H9 (cell line): ENCODE results near the gene TRHDE. TPM values are rescaled to one million over a fixed set of nuclear protein-coding genes. Genes with fewer than 3 reads are reported as not detected.

ENCODE experiments used
- DNase-seq: peaks from one replicate; pipeline ENCODE4 v3.0.0-alpha.2; 2017
- H2AFZ ChIP-seq: one replicate; pipeline ENCODE4 v1.6.1; 2013; ENCODE audit warnings: mild to moderate bottlenecking, low read length, control low read depth, moderate library complexity
- H2AK5ac ChIP-seq: 2 replicates; pipeline ENCODE4 v1.6.1; 2013; ENCODE audit warnings: low read length, control low read depth, mixed read lengths; ENCODE audit not compliant: insufficient read length
- H2BK120ac ChIP-seq: one replicate; pipeline ENCODE4 v1.6.1; 2013; ENCODE audit warnings: low read depth, mild to moderate bottlenecking, low read length, control low read depth, inconsistent platforms; ENCODE audit not compliant: poor library complexity, severe bottlenecking
- H2BK12ac ChIP-seq: 2 replicates; pipeline ENCODE4 v1.6.1; 2013; ENCODE audit warnings: low read length, control low read depth, mixed read lengths, low read depth; ENCODE audit not compliant: insufficient read length
- H2BK15ac ChIP-seq: 2 replicates; pipeline ENCODE4 v1.6.1; 2013; ENCODE audit warnings: low read depth, low read length, control low read depth
- H2BK20ac ChIP-seq: one replicate; pipeline ENCODE4 v1.6.1; 2013; ENCODE audit warnings: low read depth, mild to moderate bottlenecking, low read length, control low read depth, inconsistent platforms; ENCODE audit not compliant: poor library complexity, severe bottlenecking
- H2BK5ac ChIP-seq: 2 replicates; pipeline ENCODE4 v1.6.1; 2013; ENCODE audit warnings: low read length, control low read depth, mixed read lengths; ENCODE audit not compliant: insufficient read length
- H3K14ac ChIP-seq: 2 replicates; pipeline ENCODE4 v1.6.1; 2013; ENCODE audit warnings: low read length, control low read depth; ENCODE audit not compliant: insufficient read depth
- H3K18ac ChIP-seq: 2 replicates; pipeline ENCODE4 v1.6.1; 2013; ENCODE audit warnings: low read depth, mild to moderate bottlenecking, mixed read lengths, low read length, control low read depth; ENCODE audit not compliant: insufficient read length
- H3K23ac ChIP-seq: 2 replicates; pipeline ENCODE4 v1.6.1; 2013; ENCODE audit warnings: low read length, control low read depth, mixed read lengths, low read depth; ENCODE audit not compliant: insufficient read length
- H3K23me2 ChIP-seq: 2 replicates; pipeline ENCODE4 v1.6.1; 2013; ENCODE audit warnings: low read depth, mild to moderate bottlenecking, mixed read lengths, low read length, control low read depth; ENCODE audit not compliant: insufficient read length, poor library complexity, severe bottlenecking
- H3K27ac ChIP-seq: 2 replicates; pipeline ENCODE4 v1.5.1; 2013; ENCODE audit warnings: low read length, control low read depth, mixed read lengths, low read depth; ENCODE audit not compliant: insufficient read length
- H3K27me3 ChIP-seq: 2 replicates; pipeline ENCODE4 v1.6.1; 2013; ENCODE audit warnings: low read length, control low read depth, inconsistent platforms; ENCODE audit not compliant: insufficient read depth
- H3K4ac ChIP-seq: 2 replicates; pipeline ENCODE4 v1.6.1; 2013; ENCODE audit warnings: low read depth, mild to moderate bottlenecking, control low read depth, inconsistent platforms, low read length, moderate library complexity
- H3K4me1 ChIP-seq: 2 replicates; pipeline ENCODE4 v1.6.1; 2013; ENCODE audit warnings: low read length, control low read depth, inconsistent platforms; ENCODE audit not compliant: insufficient read depth
- H3K4me2 ChIP-seq: 2 replicates; pipeline ENCODE4 v1.6.1; 2013; ENCODE audit warnings: low read length, control low read depth, mixed read lengths; ENCODE audit not compliant: insufficient read length, insufficient read depth
- H3K56ac ChIP-seq: 2 replicates; pipeline ENCODE4 v1.6.1; 2013; ENCODE audit warnings: low read depth, mild to moderate bottlenecking, mixed read lengths, low read length, control low read depth; ENCODE audit not compliant: insufficient read length
- H3K79me1 ChIP-seq: 2 replicates; pipeline ENCODE4 v1.6.1; 2013; ENCODE audit warnings: low read depth, mild to moderate bottlenecking, moderate library complexity, low read length, control low read depth, inconsistent platforms; ENCODE audit not compliant: insufficient read depth, poor library complexity, severe bottlenecking
- H3K79me2 ChIP-seq: 2 replicates; pipeline ENCODE4 v1.6.1; 2013; ENCODE audit warnings: low read length, control low read depth, inconsistent platforms; ENCODE audit not compliant: insufficient read depth
- H3K9ac ChIP-seq: 2 replicates; pipeline ENCODE4 v1.6.1; 2013; ENCODE audit warnings: low read length, control low read depth, mixed read lengths; ENCODE audit not compliant: insufficient read length; ENCODE audit errors: extremely low read depth
- H3K9me3 ChIP-seq: one replicate; pipeline ENCODE4 v1.6.1; 2013; ENCODE audit warnings: low read depth, low read length, inconsistent platforms; ENCODE audit not compliant: control insufficient read depth
- H3T11ph ChIP-seq: one replicate; pipeline ENCODE4 v1.6.1; 2013; ENCODE audit warnings: mild to moderate bottlenecking, low read length, control low read depth, inconsistent platforms
- H4K20me1 ChIP-seq: one replicate; pipeline ENCODE4 v1.6.1; 2013; ENCODE audit not compliant: control insufficient read depth, insufficient read length, insufficient read depth
- H4K5ac ChIP-seq: 2 replicates; pipeline ENCODE4 v1.6.1; 2013; ENCODE audit warnings: low read depth, mild to moderate bottlenecking, mixed read lengths, low read length, control low read depth; ENCODE audit not compliant: insufficient read length
- H4K8ac ChIP-seq: replicated peaks from 2 replicates; pipeline ENCODE4 v1.6.1; 2013; ENCODE audit warnings: low read length, control low read depth, mixed read lengths, low read depth; ENCODE audit not compliant: insufficient read length
- H4K91ac ChIP-seq: 2 replicates; pipeline ENCODE4 v1.6.1; 2013; ENCODE audit warnings: low read depth, mild to moderate bottlenecking, moderate library complexity, mixed read lengths, low read length, control low read depth; ENCODE audit not compliant: insufficient read length
- H3K27ac Mint-ChIP-seq, 3 experiments: 2 replicates in 2 of 3; 3 replicates in 1 of 3; pipeline ENCODE4 v1.8.0; 2020 to 2021; ENCODE audit warnings: mixed read lengths in 3 of 3, mild to moderate bottlenecking in 1 of 3, moderate library complexity in 1 of 3
- H3K27me3 Mint-ChIP-seq: 2 replicates; pipeline ENCODE4 v1.8.0; 2021; ENCODE audit warnings: low read depth, mild to moderate bottlenecking, moderate library complexity, mixed read lengths
- H3K36me3 Mint-ChIP-seq, 3 experiments: 2 replicates in 2 of 3; 3 replicates in 1 of 3; pipeline ENCODE4 v1.8.0; 2020 to 2021; ENCODE audit warnings: low read depth in 3 of 3, mixed read lengths in 3 of 3; ENCODE audit not compliant: insufficient read depth in 1 of 3
- H3K4me1 Mint-ChIP-seq, 2 experiments: 2 replicates each; pipeline ENCODE4 v1.8.0; 2020; ENCODE audit warnings: mixed read lengths in 2 of 2
- H3K4me3 Mint-ChIP-seq, 2 experiments: 2 replicates in 1 of 2; 3 replicates in 1 of 2; pipeline ENCODE4 v1.8.0; 2020 to 2021; ENCODE audit warnings: mild to moderate bottlenecking in 2 of 2, mixed read lengths in 2 of 2, moderate library complexity in 1 of 2
- H3K9me3 Mint-ChIP-seq, 2 experiments: 2 replicates in 1 of 2; 3 replicates in 1 of 2; pipeline ENCODE4 v1.8.0; 2020; ENCODE audit warnings: mild to moderate bottlenecking in 2 of 2, mixed read lengths in 2 of 2, moderate library complexity in 1 of 2
- CTCF ChIP-seq: fragments of 200-600 bp; sonication (generic); conservative IDR thresholded peaks from 3 replicates; pipeline ENCODE4 v1.8.0; 2021; ENCODE audit warnings: antibody characterized with exemption, mild to moderate bottlenecking
- WGBS: extraction: QIAGEN DNeasy Blood & Tissue Kit; methylation state at CpG from one replicate; pipeline ENCODE4 v1.1.7; 2013; ENCODE audit warnings: missing lambda C conversion rate, low lambda C conversion rate, mixed read lengths; ENCODE audit not compliant: insufficient read length; ENCODE audit errors: extremely low coverage; 5-methylcytosine and 5-hydroxymethylcytosine counted together
- total RNA-seq: library from RNA; stranded (reverse); gene quantifications from 2 replicates; pipeline ENCODE4 v1.2.1, GENCODE V29; 2021

The TRHDE gene
- total RNA-seq, 1 experiment from 2014 or later, result 1.0 TPM

- no peak overlapping the region for H3K14ac ChIP-seq
- no peak overlapping the region for H2AFZ ChIP-seq
- H2BK120ac ChIP-seq, result no peak overlapping the region
- H3K18ac ChIP-seq, result no peak overlapping the region
- no peak overlapping the region for H4K8ac ChIP-seq
- H3K23ac ChIP-seq, result no peak overlapping the region
- no peak overlapping the region for H3T11ph ChIP-seq
- no peak overlapping the region for H2AK5ac ChIP-seq
- H3K4me2 ChIP-seq, result no peak overlapping the region
- no CpG with 5 or more reads among the region's 2 CpGs for WGBS
- no peak overlapping the region for H2BK5ac ChIP-seq
- H3K23me2 ChIP-seq, result peaks cover 22% of the 10 kb centered on the region
- no peak overlapping the region for H3K56ac ChIP-seq
- no peak overlapping the region for H2BK15ac ChIP-seq
- H3K27ac ChIP-seq, result no peak overlapping the region
- Mint-ChIP-seq H3K27me3 (peaks cover 57% of the 10 kb centered on the region), H3K36me3 (no peaks in the 10 kb centered on the region), H3K9me3 (no peaks in the 10 kb centered on the region; a peak in 1 of 5 replicates), H3K4me1 (peaks cover 18 to 29% of the 10 kb centered on the region in 2 experiments), H3K27ac (no peak overlapping the region), H3K4me3 (no peak overlapping the region)
- H2BK12ac ChIP-seq, result no peak overlapping the region
- H4K20me1 ChIP-seq, result peaks cover 4% of the 10 kb centered on the region
- H3K27me3 ChIP-seq, result peaks cover 12% of the 10 kb centered on the region
- H3K79me1 ChIP-seq, result no peaks in the 10 kb centered on the region
- H4K91ac ChIP-seq, result no peak overlapping the region
- peaks cover 4% of the 10 kb centered on the region; the same call in 1 of the 2 replicates for H3K4me1 ChIP-seq
- H2BK20ac ChIP-seq, result no peak overlapping the region
- H3K79me2 ChIP-seq, result no peaks in the 10 kb centered on the region
- H3K9me3 ChIP-seq, result no peaks in the 10 kb centered on the region
- DNase-seq, result no peak
- H4K5ac ChIP-seq, result no peak overlapping the region
- no peak overlapping the region for H3K9ac ChIP-seq
- no peak overlapping the region for H3K4ac ChIP-seq
- TF ChIP-seq CTCF, result no peak
These were observed 1.9 kb upstream of the TRHDE start for GRCh38 chr12:72270246-72270645.
